T-helper 2 cell treated with Interferon-gamma antibody and Interleukin-4, amounts not matched to agents 5 μg/mL and 100 μg/mL, for 36 hours (primary cell): ENCODE data around the gene CBLC.

Source experiments
- DNase-seq: peaks from one replicate; pipeline ENCODE4 v3.0.0; 2021; ENCODE audit warnings: low spot score
- H3K27ac Mint-ChIP-seq: one replicate; pipeline ENCODE4 v1.8.0; 2021; ENCODE audit warnings: mild to moderate bottlenecking, mixed read lengths
- H3K27me3 Mint-ChIP-seq: one replicate; pipeline ENCODE4 v1.8.0; 2021; ENCODE audit warnings: low read depth, mixed read lengths
- H3K36me3 Mint-ChIP-seq: one replicate; pipeline ENCODE4 v1.8.0; 2021; ENCODE audit warnings: low read depth, mixed read lengths
- H3K4me1 Mint-ChIP-seq: one replicate; pipeline ENCODE4 v1.8.0; 2021; ENCODE audit warnings: low read depth, mixed read lengths
- H3K4me3 Mint-ChIP-seq: one replicate; pipeline ENCODE4 v1.8.0; 2022; ENCODE audit warnings: mild to moderate bottlenecking, moderate library complexity, mixed read lengths
- H3K9me3 Mint-ChIP-seq: one replicate; pipeline ENCODE4 v1.8.0; 2021; ENCODE audit warnings: mixed read lengths

Gene CBLC

DNA sequence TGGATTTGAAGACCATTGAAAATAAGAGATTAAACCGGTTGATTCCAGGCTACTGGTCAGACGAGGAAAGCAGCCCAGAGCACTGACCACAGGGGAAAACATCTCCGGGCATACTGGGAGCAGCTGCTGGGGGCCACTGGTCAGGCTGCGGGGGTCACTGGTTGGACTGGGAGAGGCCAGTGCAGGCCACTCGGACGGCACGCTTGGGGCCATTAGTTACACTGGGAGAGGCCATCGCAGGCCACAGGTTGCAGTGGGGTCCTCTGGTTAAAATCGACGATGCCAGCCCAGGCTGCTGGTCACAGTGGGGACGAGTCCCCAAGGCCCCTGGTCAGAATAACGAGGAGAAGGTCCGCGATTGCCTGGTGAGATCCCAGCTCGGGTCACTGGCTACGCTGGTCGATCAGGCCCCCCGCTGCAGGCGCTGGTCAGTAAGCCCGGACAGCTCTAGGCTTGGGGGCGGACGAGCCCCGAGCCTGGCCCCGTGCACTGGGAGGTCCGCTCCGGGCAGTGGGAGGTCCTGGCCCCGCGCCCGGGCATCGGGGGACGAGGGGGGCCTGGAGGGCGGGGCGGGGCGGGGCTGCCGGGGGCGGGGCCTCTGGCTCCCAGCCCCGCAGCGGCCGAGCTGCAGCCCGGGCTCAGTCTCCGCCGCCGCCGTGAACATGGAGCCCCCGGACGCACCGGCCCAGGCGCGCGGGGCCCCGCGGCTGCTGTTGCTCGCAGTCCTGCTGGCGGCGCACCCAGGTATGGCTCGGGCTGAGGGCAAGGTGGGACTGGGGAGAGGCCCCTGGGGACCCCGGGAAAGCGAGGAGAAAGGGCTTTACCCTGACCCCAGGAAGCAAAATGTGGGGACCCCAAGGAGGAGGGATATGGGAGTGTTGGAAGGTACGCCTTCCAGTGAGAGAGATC is 31.0 kb downstream of the CBLC start, which contains the start of gene BCAM:
Gene BCAM, plus strand, starts transcription at position 641 of the 909 bp plus-strand sequence. Its CDS starts 22 bp downstream, at position 663.
- Mint-ChIP-seq H3K4me3 (no peak within 1 kb of the TSS), H3K27me3 (peaks cover 17% of the 10 kb centered on the region), H3K27ac (no peak within 1 kb of the TSS), H3K4me1 (no peaks in the 10 kb centered on the region), H3K9me3 (no peaks in the 10 kb centered on the region), H3K36me3 (no peaks in the 10 kb centered on the region)
- DNase-seq: no peak

DNA sequence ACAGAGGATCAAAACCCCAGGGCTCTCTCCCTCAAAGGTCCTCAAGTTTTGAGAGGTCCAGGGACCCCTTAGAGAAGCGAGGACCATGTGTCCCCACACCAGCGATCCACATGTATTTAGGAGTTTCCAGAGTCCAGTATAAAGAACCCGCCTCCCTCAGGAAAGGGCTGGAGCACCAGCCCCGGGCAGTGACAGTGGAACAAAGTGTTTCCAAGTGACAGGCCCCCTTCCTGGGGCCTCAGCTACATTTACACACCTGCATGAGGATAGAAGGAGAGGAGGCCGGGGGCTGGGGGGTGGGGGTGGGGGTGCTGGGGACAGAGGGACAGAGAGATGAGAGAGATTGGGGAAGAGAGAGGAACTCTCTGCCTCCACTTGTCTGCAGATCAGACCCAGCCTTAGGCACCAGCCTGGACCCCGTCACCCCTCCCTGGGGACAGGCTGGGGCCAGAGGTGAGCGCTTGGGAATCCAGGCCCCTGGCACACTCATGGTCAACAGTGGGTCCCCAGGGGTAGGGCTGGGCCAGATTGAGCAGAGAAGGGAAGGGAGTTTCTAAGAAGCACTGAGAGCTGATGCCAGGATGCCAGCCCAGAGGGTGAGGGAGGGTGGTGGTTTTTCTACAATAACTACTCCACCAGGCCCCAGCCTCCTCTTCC is 32.0 kb downstream of the CBLC start:
- H3K36me3 Mint-ChIP-seq: no peaks in the 10 kb centered on the region
- DNase-seq: no peak
- peaks cover 17% of the 10 kb centered on the region for H3K27me3 Mint-ChIP-seq
- no peak overlapping the region for H3K4me3 Mint-ChIP-seq
- no peaks in the 10 kb centered on the region for H3K9me3 Mint-ChIP-seq
- no peak overlapping the region for H3K27ac Mint-ChIP-seq
- no peaks in the 10 kb centered on the region for H3K4me1 Mint-ChIP-seq

DNA sequence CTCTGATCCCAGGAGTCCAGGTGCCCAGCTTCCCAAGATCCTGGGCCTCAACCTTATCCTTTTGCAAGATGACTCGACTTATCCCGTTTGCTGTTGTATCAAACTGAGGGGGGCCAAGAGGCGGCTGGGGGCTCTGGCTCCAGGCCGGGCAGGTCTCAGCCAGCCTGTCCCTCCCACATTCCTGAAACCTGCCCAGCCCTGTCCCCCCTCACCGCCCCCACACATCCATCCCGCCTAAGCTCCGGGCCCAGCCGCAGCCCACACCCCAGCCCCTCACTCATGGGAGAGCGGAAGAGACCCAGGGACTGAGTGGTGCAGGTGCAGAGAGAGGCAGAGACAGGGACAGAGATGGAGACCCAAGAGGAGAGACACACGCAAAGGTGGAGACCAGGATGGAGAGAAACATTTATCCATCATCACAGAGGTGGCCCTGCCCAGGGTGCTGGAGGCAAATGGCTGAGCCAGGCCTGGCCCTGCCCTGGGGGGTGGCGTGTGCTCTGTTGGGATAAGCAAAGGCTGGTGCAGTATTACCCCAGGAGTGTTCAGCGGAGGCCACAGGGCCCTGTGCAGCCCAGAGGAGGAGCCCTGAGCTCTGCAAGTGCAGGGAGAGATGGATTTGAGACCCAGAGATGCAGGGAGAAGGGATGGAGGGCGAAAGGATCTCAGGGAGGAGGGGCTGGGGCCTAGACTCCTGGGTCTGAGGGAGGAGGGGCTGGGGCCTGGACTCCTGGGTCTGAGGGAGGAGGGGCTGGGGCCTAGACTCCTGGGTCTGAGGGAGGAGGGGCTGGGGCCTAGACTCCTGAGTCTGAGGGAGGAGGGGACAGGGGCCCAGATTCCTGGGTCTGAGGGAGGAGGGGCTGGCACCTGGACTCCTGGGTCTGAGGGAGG is 32.8 kb downstream of the CBLC start:
- H3K4me3 Mint-ChIP-seq: no peak overlapping the region
- no peak overlapping the region for H3K27ac Mint-ChIP-seq
- H3K4me1 Mint-ChIP-seq: no peaks in the 10 kb centered on the region
- no peak for DNase-seq
- no peaks in the 10 kb centered on the region for H3K36me3 Mint-ChIP-seq
- peaks cover 11% of the 10 kb centered on the region for H3K27me3 Mint-ChIP-seq
- no peaks in the 10 kb centered on the region for H3K9me3 Mint-ChIP-seq

DNA sequence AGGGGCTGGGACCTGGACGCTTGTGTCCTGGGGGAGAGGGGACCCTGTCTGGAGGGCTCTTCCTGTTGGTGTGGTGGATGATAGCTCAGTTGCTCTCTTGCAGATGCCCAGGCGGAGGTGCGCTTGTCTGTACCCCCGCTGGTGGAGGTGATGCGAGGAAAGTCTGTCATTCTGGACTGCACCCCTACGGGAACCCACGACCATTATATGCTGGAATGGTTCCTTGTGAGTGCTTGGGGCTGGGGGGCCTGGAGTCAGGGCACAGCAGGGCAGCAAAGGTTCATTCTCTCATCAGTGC is 33.4 kb downstream of the CBLC start:
- Mint-ChIP-seq H3K9me3 (no peaks in the 10 kb centered on the region), H3K27me3 (peaks cover 11% of the 10 kb centered on the region), H3K4me1 (no peaks in the 10 kb centered on the region), H3K4me3 (no peak overlapping the region), H3K36me3 (no peaks in the 10 kb centered on the region), H3K27ac (no peak overlapping the region)
- DNase-seq: no peak

DNA sequence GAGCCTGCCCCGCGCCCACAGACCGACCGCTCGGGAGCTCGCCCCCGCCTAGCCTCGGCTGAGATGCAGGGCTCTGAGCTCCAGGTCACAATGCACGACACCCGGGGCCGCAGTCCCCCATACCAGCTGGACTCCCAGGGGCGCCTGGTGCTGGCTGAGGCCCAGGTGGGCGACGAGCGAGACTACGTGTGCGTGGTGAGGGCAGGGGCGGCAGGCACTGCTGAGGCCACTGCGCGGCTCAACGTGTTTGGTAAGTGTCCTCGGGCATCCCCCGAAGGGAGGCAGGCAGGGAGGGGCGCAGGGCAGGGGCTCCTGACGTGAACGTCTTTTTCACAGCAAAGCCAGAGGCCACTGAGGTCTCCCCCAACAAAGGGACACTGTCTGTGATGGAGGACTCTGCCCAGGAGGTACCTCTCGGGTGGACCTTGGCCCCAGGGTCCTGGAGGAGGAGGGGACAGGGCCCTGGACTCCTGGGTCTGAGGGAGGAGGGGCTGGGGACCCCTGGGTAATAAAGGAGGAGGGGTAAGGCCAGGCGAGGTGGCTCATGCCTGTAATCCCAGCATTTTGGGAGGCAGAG is 34.5 kb downstream of the CBLC start:
- Mint-ChIP-seq H3K27me3 (peaks cover 11% of the 10 kb centered on the region), H3K9me3 (no peaks in the 10 kb centered on the region), H3K27ac (no peak overlapping the region), H3K4me3 (no peak overlapping the region), H3K36me3 (no peaks in the 10 kb centered on the region), H3K4me1 (no peaks in the 10 kb centered on the region)
- no peak for DNase-seq

DNA sequence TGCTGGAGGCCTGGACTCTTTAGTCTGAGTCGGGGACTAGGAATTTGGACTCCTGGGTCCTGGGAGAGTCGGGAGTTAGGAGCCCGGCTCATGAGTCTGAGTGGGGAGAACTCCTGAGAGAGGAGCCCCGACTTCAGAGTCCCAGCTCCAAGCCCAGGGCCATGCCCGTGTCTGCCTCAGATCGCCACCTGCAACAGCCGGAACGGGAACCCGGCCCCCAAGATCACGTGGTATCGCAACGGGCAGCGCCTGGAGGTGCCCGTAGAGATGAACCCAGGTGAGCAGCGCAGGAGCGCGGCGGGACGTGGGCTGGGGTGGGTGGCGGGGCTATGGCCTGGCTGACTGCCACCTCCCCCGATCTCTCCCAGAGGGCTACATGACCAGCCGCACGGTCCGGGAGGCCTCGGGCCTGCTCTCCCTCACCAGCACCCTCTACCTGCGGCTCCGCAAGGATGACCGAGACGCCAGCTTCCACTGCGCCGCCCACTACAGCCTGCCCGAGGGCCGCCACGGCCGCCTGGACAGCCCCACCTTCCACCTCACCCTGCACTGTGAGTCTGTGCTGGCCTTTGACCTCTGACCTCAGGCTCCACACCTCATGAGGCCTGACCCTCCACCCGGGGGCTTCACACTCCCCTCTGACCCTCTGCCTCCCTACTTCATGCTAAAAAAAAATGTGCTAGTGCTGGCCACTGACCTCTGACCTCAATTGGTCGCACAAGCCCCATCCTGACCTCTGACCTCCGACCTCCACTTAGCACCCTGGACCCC is 35.6 kb downstream of the CBLC start:
- H3K4me3 Mint-ChIP-seq: no peak overlapping the region
- DNase-seq: no peak
- no peaks in the 10 kb centered on the region for H3K4me1 Mint-ChIP-seq
- no peaks in the 10 kb centered on the region for H3K9me3 Mint-ChIP-seq
- no peaks in the 10 kb centered on the region for H3K36me3 Mint-ChIP-seq
- peaks cover 4% of the 10 kb centered on the region for H3K27me3 Mint-ChIP-seq
- no peak overlapping the region for H3K27ac Mint-ChIP-seq

DNA sequence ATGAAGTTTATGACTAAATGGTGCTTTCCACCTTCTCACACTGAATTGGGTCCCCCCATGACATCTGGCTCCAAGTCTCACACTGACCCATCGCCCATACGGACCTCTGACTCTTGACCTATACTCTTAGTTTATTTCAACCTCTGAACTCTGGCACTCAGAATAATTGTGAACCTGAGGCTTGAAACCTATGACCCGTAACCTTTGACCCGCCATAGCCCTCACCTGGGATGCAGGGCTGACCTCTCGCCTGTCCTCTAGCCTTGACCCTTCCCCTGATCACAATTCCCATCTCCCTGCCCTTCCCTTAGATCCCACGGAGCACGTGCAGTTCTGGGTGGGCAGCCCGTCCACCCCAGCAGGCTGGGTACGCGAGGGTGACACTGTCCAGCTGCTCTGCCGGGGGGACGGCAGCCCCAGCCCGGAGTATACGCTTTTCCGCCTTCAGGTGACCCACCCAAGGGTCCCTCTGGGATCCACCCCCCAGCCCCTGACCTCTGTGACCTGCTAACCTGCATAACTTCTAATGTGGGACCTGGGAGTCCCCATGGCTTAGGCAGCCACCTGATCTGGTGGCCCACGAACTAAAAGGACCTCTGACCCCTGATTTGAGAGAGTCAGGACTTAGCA is 36.3 kb downstream of the CBLC start:
- no peak overlapping the region for H3K27ac Mint-ChIP-seq
- H3K9me3 Mint-ChIP-seq: no peaks in the 10 kb centered on the region
- DNase-seq: no peak
- H3K27me3 Mint-ChIP-seq: no peaks in the 10 kb centered on the region
- no peaks in the 10 kb centered on the region for H3K36me3 Mint-ChIP-seq
- H3K4me3 Mint-ChIP-seq: no peak overlapping the region
- no peaks in the 10 kb centered on the region for H3K4me1 Mint-ChIP-seq

DNA sequence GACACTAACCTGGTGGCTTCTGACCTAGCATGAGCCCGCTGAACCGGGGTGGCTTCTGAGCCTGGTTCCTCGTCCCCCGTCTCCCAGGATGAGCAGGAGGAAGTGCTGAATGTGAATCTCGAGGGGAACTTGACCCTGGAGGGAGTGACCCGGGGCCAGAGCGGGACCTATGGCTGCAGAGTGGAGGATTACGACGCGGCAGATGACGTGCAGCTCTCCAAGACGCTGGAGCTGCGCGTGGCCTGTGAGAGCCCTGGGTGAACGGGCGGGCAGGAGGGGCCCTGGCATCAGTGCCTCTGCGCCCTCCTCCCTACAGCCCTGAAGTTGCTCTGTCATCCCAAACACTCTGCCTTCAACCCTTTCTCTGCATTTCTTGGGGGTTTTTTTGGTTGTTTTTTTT is 36.8 kb downstream of the CBLC start:
- Mint-ChIP-seq H3K4me3 (no peak overlapping the region), H3K27me3 (no peaks in the 10 kb centered on the region), H3K27ac (no peak overlapping the region), H3K9me3 (no peaks in the 10 kb centered on the region), H3K36me3 (no peaks in the 10 kb centered on the region), H3K4me1 (no peaks in the 10 kb centered on the region)
- DNase-seq: no peak

DNA sequence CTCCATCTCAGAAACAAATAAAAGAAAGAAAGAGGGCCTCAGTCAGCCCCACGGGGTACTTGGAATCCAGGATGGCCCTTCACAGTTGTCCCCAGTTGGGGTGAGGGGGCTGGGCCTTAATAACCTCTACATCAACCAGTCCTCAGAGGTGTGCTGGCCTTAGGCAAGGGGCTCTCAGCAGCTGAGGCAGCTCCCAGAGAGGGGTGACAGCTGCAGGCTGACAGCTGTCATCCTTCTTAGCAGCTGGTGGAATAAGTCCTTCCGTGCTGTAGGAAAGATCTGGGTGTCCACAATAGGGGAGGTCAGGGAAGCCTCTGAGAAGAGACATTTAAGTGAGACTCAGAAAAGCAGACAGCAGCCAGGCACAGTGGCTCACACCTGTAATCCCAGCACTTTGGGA is 38.6 kb downstream of the CBLC start:
- no peaks in the 10 kb centered on the region for H3K4me1 Mint-ChIP-seq
- no peak overlapping the region for H3K4me3 Mint-ChIP-seq
- H3K36me3 Mint-ChIP-seq: no peaks in the 10 kb centered on the region
- no peaks in the 10 kb centered on the region for H3K27me3 Mint-ChIP-seq
- no peak for DNase-seq
- H3K27ac Mint-ChIP-seq: no peak overlapping the region
- no peaks in the 10 kb centered on the region for H3K9me3 Mint-ChIP-seq

DNA sequence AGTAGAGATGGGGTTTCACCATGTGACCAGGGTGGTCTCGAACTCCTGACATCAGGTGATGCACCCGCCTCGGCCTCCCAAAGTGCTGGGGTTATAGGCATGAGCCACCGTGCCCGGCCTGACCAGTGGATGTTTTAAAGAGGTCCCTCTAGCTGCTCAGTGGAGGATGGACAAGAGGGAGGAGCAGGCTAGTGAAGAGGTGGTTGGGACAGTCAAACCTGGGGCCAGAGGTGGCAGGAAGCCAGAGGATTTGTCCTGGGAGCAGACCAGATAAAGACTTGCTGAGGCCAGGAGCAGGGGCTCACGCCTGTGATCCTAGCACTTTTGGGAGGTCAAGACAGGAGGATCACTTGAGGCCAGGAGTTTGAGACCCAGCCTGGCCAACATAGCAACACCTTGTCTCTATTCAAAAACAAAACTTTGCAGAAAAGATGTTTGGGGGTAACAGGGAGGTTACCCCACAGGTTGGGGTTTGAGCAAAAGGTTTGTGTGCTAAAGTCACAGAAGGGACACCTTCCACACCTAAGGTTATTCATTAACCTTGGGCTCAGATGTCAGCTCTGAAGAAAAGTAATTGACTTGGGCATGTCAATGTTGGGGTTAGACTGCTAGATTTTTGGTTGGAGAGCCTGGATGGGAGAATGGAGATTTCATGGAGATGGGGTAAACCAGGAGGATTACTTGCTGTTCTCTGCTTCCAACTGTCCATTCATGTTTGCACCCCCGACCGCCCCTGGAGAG is 40.2 kb downstream of the CBLC start:
- Mint-ChIP-seq H3K4me3 (no peak overlapping the region), H3K9me3 (no peaks in the 10 kb centered on the region), H3K36me3 (no peaks in the 10 kb centered on the region), H3K4me1 (no peaks in the 10 kb centered on the region), H3K27me3 (peaks cover 5% of the 10 kb centered on the region), H3K27ac (no peak overlapping the region)
- DNase-seq: no peak

DNA sequence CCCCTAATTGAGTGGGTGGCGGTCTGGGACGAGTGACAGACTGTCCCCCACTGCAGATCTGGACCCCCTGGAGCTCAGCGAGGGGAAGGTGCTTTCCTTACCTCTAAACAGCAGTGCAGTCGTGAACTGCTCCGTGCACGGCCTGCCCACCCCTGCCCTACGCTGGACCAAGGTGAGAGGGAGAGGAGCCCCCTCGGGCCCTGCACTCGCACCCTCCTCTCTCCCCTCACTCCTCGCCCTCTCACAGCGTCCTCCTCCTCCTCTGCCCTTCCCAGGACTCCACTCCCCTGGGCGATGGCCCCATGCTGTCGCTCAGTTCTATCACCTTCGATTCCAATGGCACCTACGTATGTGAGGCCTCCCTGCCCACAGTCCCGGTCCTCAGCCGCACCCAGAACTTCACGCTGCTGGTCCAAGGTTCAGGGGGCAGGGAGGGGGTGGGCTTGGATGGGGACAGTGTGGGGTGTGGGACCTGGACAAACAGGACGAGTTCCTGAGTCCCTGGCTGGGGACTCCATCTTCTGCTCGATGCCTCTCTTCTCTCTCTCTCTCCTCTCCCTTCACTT is 40.9 kb downstream of the CBLC start:
- peaks cover 5% of the 10 kb centered on the region for H3K27me3 Mint-ChIP-seq
- H3K36me3 Mint-ChIP-seq: no peaks in the 10 kb centered on the region
- DNase-seq: no peak
- no peaks in the 10 kb centered on the region for H3K4me1 Mint-ChIP-seq
- no peak overlapping the region for H3K27ac Mint-ChIP-seq
- no peak overlapping the region for H3K4me3 Mint-ChIP-seq
- H3K9me3 Mint-ChIP-seq: no peaks in the 10 kb centered on the region

DNA sequence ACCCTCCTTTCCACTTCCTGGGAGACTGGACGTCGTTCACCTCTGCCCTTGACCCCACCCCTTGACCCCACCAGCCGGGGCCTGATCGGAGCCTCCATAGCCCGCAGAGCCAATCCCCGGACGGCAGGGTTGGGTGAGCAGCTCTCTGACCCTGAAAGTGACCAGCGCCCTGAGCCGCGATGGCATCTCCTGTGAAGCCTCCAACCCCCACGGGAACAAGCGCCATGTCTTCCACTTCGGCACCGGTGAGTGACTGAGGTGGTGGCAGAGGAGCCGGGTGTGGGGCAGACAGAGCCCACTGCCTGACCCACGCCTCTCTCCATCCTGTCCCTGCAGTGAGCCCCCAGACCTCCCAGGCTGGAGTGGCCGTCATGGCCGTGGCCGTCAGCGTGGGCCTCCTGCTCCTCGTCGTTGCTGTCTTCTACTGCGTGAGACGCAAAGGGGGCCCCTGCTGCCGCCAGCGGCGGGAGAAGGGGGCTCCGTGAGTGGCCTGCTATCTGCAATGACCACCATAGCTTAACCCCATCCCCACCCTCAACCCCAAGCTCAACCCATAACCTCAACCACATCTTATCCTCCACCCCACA is 41.6 kb downstream of the CBLC start:
- H3K36me3 Mint-ChIP-seq: no peaks in the 10 kb centered on the region
- peaks cover 5% of the 10 kb centered on the region for H3K27me3 Mint-ChIP-seq
- no peak overlapping the region for H3K27ac Mint-ChIP-seq
- H3K4me3 Mint-ChIP-seq: no peak overlapping the region
- no peaks in the 10 kb centered on the region for H3K9me3 Mint-ChIP-seq
- DNase-seq: no peak
- H3K4me1 Mint-ChIP-seq: no peaks in the 10 kb centered on the region
